DND-41 (cell line): ENCODE data around the gene TEAD1.

Source experiments
- ATAC-seq: fragments of 200-7000 bp; cut with Tn5 transposase; 3 replicates; pipeline ENCODE4 v1.9.1; 2021; ENCODE audit warnings: low read depth; ENCODE audit not compliant: insufficient read depth
- DNase-seq: peaks from one replicate; pipeline ENCODE4 v3.0.0-alpha.2; 2020
- H2AFZ ChIP-seq: 2 replicates; pipeline ENCODE4 v1.6.0; 2012; ENCODE audit warnings: low read depth, low read length
- H3K27ac ChIP-seq: 2 replicates; pipeline ENCODE4 v1.5.1; 2012; ENCODE audit warnings: low read length, inconsistent platforms
- H3K27me3 ChIP-seq: fragments of 200-600 bp; sonication (generic); 2 replicates; pipeline ENCODE4 v1.6.0; 2012; ENCODE audit warnings: low read length, mild to moderate bottlenecking, inconsistent platforms; ENCODE audit not compliant: insufficient read depth, poor library complexity
- H3K36me3 ChIP-seq: 2 replicates; pipeline ENCODE4 v1.5.1; 2012; ENCODE audit warnings: low read length, inconsistent platforms; ENCODE audit not compliant: insufficient read depth
- H3K4me1 ChIP-seq: 2 replicates; pipeline ENCODE4 v1.5.1; 2012; ENCODE audit warnings: mild to moderate bottlenecking, low read length; ENCODE audit not compliant: insufficient read depth
- H3K4me2 ChIP-seq: 2 replicates; pipeline ENCODE4 v1.6.0; 2012; ENCODE audit warnings: mild to moderate bottlenecking, moderate library complexity, low read length, inconsistent platforms; ENCODE audit not compliant: insufficient read depth
- H3K4me3 ChIP-seq, 2 experiments: fragments of 200-600 bp in 1 of 2; shearing (Covaris generic) in 1 of 2; 2 replicates each; pipeline ENCODE4 v1.5.1; 2012 to 2016; ENCODE audit warnings: inconsistent platforms in 2 of 2, low read length in 2 of 2, mild to moderate bottlenecking in 2 of 2, low read depth in 1 of 2, moderate library complexity in 1 of 2
- H3K79me2 ChIP-seq: 2 replicates; pipeline ENCODE4 v1.6.0; 2012; ENCODE audit warnings: low read length, inconsistent platforms; ENCODE audit not compliant: insufficient read depth
- H3K9ac ChIP-seq: 2 replicates; pipeline ENCODE4 v1.6.0; 2012; ENCODE audit warnings: low read depth, mild to moderate bottlenecking, inconsistent platforms, low read length, moderate library complexity
- H3K9me3 ChIP-seq: 2 replicates; pipeline ENCODE4 v1.5.1; 2012; ENCODE audit warnings: low read length, moderate library complexity, mild to moderate bottlenecking, inconsistent platforms; ENCODE audit not compliant: insufficient read depth, severe bottlenecking
- H4K20me1 ChIP-seq: 2 replicates; pipeline ENCODE4 v1.6.0; 2012; ENCODE audit warnings: low read length; ENCODE audit not compliant: insufficient read depth
- EZH2 ChIP-seq: IDR thresholded peaks from 3 replicates; pipeline ENCODE4 v1.6.1; 2012; ENCODE audit warnings: borderline replicate concordance, low read depth, mild to moderate bottlenecking, moderate library complexity, low read length, inconsistent platforms; ENCODE audit not compliant: severe bottlenecking
- TF ChIP-seq, protein P1 (sequence below): IDR thresholded peaks from 2 replicates; pipeline ENCODE4 v1.5.1; 2012; ENCODE audit warnings: borderline replicate concordance, low read length, moderate library complexity, mild to moderate bottlenecking; ENCODE audit not compliant: poor library complexity, severe bottlenecking; ENCODE audit errors: extremely low read depth

Gene TEAD1

DNA sequence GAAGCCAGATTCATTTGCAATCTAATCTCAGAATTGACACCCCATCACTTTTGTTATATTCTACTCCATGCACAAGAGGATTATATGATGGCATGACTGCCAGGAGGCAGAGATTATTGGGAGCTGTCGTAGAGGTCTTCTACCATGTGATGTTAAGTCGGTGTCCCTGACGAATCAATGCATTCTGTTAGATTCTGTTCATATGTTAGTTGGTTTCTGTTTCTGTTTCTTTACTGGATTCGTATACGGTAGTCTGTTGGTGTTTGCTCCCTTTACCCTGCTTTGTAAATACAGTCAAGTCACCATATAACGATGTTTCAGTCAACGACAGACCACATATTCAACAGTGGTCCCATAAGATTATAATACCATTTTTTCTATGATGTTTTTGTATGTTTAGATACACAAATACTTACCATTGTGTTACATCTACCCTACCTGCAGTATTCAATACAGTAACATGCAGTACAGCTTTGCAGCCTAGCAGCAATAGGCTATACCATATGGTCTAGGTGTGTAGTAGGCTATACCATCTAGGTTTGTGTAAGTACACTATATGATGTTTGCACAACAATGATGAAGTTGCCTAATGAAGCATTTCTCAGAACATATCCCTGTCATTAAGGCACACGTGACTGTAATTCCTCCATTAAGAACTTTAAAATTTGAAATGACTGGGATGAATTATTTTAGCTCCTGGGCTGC is 312.1 kb downstream of the TEAD1 start:
- no peak overlapping the region for H3K4me3 ChIP-seq
- no peaks in the 10 kb centered on the region for H3K36me3 ChIP-seq
- H3K4me2 ChIP-seq, result no peak overlapping the region
- no peak for TF ChIP-seq EZH2
- TF ChIP-seq, protein P1, sequence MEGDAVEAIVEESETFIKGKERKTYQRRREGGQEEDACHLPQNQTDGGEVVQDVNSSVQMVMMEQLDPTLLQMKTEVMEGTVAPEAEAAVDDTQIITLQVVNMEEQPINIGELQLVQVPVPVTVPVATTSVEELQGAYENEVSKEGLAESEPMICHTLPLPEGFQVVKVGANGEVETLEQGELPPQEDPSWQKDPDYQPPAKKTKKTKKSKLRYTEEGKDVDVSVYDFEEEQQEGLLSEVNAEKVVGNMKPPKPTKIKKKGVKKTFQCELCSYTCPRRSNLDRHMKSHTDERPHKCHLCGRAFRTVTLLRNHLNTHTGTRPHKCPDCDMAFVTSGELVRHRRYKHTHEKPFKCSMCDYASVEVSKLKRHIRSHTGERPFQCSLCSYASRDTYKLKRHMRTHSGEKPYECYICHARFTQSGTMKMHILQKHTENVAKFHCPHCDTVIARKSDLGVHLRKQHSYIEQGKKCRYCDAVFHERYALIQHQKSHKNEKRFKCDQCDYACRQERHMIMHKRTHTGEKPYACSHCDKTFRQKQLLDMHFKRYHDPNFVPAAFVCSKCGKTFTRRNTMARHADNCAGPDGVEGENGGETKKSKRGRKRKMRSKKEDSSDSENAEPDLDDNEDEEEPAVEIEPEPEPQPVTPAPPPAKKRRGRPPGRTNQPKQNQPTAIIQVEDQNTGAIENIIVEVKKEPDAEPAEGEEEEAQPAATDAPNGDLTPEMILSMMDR, result no peak
- H3K27ac ChIP-seq, result no peak overlapping the region
- ATAC-seq (no peak), DNase-seq (no peak)
- no peaks in the 10 kb centered on the region for H3K9me3 ChIP-seq
- no peaks in the 10 kb centered on the region for H3K4me1 ChIP-seq
- no peak overlapping the region for H3K9ac ChIP-seq
- peaks cover 4% of the 10 kb centered on the region for H3K27me3 ChIP-seq
- H2AFZ ChIP-seq, result no peak overlapping the region
- no peaks in the 10 kb centered on the region for H3K79me2 ChIP-seq
- H4K20me1 ChIP-seq, result no peaks in the 10 kb centered on the region

DNA sequence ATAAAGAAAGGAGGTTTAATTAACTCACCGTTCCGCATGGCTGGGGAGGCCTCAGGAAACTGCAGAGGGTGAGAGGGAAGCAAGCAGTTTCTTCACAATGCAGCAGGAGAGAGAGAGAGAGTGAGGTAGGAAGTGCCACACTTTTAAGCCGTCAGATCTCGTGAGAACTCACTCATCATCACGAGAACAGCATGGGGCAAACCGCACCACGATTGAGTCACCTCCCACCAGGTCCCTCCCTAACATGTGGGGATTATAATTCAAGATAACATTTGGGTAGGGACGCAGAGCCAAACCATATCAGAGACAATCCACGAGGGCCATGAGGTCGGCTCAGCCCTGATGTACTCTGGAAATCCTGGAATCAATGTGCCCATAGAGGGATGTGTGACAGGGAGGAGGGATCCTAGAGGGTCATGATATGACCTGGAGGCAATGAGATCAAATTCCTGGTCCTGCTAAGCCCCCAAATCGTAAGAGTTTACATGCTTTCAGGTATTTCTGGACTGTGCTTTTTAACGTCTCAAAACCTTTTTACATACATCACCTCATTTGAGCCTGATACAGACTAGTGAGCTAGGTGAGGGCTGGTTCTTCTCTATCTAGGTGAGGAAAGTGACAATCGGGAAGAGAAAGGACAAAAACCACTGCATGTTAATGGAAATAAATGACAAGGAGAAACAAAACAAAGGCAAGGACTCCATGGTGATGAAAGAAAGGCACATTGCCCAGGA is 315.4 kb downstream of the TEAD1 start:
- H3K79me2 ChIP-seq, result no peaks in the 10 kb centered on the region
- ATAC-seq (no peak), DNase-seq (no peak)
- no peak overlapping the region for H3K4me2 ChIP-seq
- no peaks in the 10 kb centered on the region for H3K9me3 ChIP-seq
- H3K9ac ChIP-seq, result no peak overlapping the region
- no peak overlapping the region for H3K4me3 ChIP-seq
- H3K36me3 ChIP-seq, result no peaks in the 10 kb centered on the region
- no peak for TF ChIP-seq EZH2
- no peaks in the 10 kb centered on the region for H4K20me1 ChIP-seq
- no peaks in the 10 kb centered on the region for H3K4me1 ChIP-seq
- no peak overlapping the region for H3K27ac ChIP-seq
- H2AFZ ChIP-seq, result no peak overlapping the region
- H3K27me3 ChIP-seq, result no peaks in the 10 kb centered on the region

DNA sequence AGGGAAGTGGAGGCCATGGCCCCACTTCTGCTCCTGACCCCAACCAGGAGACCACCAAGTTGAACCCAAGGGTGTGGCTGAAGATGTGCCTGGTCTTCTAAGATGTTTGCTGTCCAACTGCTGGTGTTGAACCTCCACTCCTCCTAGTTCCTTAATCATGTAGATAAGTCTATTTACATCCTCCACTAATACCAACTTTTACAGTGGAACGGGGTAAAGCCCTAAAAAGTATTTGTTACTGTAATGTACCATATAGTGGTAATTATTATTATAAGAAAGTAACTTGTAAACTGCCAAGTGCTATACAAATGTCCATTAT is 315.9 kb downstream of the TEAD1 start:
- Histone ChIP-seq H2AFZ (no peak overlapping the region), H3K9me3 (no peaks in the 10 kb centered on the region), H3K4me1 (no peaks in the 10 kb centered on the region), H3K4me2 (no peak overlapping the region), H3K36me3 (no peaks in the 10 kb centered on the region), H4K20me1 (no peaks in the 10 kb centered on the region), H3K79me2 (no peaks in the 10 kb centered on the region), H3K27me3 (no peaks in the 10 kb centered on the region), H3K27ac (no peak overlapping the region), H3K4me3 (no peak overlapping the region), H3K9ac (no peak overlapping the region)
- DNase-seq (no peak), ATAC-seq (no peak)
- TF ChIP-seq, protein P1, result no peak
- TF ChIP-seq EZH2, result no peak

DNA sequence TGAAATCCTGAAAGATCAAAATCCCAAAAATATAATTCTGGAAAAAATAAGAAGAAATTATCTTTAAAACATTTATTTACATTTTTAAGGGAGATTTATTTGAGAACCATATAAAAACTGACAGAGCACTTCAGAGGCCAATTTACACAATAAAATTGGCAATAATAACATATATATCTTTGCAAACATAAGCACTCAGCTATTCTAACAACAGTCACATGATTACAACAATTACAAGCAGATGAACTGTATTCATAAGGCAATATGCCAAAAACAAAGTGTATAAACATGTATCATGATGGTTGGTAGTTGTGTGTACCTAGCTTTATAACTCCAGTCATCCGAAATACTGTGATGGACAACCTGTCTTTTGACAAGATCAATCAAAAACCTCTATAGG is 317.2 kb downstream of the TEAD1 start:
- Histone ChIP-seq H4K20me1 (no peaks in the 10 kb centered on the region), H3K9me3 (no peaks in the 10 kb centered on the region), H3K4me3 (no peak overlapping the region), H3K9ac (no peak overlapping the region), H3K27me3 (no peaks in the 10 kb centered on the region), H3K27ac (no peak overlapping the region), H3K4me1 (no peaks in the 10 kb centered on the region), H2AFZ (no peak overlapping the region), H3K79me2 (no peaks in the 10 kb centered on the region), H3K36me3 (no peaks in the 10 kb centered on the region), H3K4me2 (no peak overlapping the region)
- no peak for ATAC-seq
- DNase-seq, result no peak
- TF ChIP-seq EZH2, result no peak
- TF ChIP-seq, protein P1, result no peak
